Progenitor cell of endocrine pancreas (in vitro differentiated cells): ENCODE data around the gene ZNF697. TPM values are rescaled to one million over a fixed set of nuclear protein-coding genes. Genes with fewer than 3 reads are reported as not detected.

Experiments
- DNase-seq: peaks from one replicate; pipeline ENCODE4 v3.0.0; 2021; ENCODE audit warnings: low spot score; ENCODE audit not compliant: unreplicated experiment
- H3K27ac Mint-ChIP-seq: 2 replicates; pipeline ENCODE4 v1.8.0; 2021; ENCODE audit warnings: mild to moderate bottlenecking, moderate library complexity, mixed read lengths
- H3K27me3 Mint-ChIP-seq: 2 replicates; pipeline ENCODE4 v1.8.0; 2021; ENCODE audit warnings: mixed read lengths
- H3K36me3 Mint-ChIP-seq: 2 replicates; pipeline ENCODE4 v1.8.0; 2022; ENCODE audit warnings: mixed read lengths; ENCODE audit not compliant: insufficient read depth
- H3K4me1 Mint-ChIP-seq: 2 replicates; pipeline ENCODE4 v1.8.0; 2021; ENCODE audit warnings: low read depth, mixed read lengths
- H3K4me3 Mint-ChIP-seq: 2 replicates; pipeline ENCODE4 v1.8.0; 2021; ENCODE audit warnings: low read depth, mild to moderate bottlenecking, moderate library complexity, mixed read lengths
- H3K9me3 Mint-ChIP-seq: 2 replicates; pipeline ENCODE4 v1.8.0; 2021; ENCODE audit warnings: low read depth, mixed read lengths
- total RNA-seq: library from RNA; stranded (reverse); gene quantifications from 2 replicates; pipeline ENCODE4 v1.2.1, GENCODE V29; 2021
- TF ChIP-seq, protein P1 (sequence below): fragments of 200-600 bp; sonication (generic); IDR thresholded peaks from one replicate; pipeline ENCODE4 v1.5.0; 2021; ENCODE audit warnings: antibody characterized with exemption, mild to moderate bottlenecking; ENCODE audit not compliant: unreplicated experiment

The ZNF697 gene
- total RNA-seq, 1 donor from 2014 or later = 22.3 TPM

DNA sequence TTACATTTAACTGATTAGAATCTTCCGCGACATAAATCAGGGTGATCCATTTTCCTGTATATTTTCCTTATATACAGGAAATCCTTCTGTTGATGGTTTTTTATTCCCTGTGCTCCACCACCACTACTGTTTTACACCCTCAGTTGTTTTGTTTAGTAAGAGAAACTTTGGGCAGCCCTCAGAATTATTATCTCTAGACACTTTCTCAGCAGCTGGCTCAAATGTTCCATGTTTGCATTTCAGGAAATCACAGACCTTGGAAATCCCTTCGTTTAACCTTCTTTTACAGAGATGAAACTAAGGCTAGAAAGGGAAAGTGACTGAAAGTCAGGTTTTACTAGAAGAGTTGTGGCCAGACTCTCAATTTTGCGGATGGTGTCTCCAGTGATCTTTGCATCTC, 15.2 kb downstream of the ZNF697 start:
- Mint-ChIP-seq H3K36me3 (peaks cover 4% of the 10 kb centered on the region), H3K4me1 (peaks cover 40% of the 10 kb centered on the region), H3K4me3 (no peak overlapping the region), H3K27ac (no peak overlapping the region), H3K9me3 (no peaks in the 10 kb centered on the region), H3K27me3 (no peaks in the 10 kb centered on the region)
- no peak for DNase-seq
- TF ChIP-seq, protein P1, sequence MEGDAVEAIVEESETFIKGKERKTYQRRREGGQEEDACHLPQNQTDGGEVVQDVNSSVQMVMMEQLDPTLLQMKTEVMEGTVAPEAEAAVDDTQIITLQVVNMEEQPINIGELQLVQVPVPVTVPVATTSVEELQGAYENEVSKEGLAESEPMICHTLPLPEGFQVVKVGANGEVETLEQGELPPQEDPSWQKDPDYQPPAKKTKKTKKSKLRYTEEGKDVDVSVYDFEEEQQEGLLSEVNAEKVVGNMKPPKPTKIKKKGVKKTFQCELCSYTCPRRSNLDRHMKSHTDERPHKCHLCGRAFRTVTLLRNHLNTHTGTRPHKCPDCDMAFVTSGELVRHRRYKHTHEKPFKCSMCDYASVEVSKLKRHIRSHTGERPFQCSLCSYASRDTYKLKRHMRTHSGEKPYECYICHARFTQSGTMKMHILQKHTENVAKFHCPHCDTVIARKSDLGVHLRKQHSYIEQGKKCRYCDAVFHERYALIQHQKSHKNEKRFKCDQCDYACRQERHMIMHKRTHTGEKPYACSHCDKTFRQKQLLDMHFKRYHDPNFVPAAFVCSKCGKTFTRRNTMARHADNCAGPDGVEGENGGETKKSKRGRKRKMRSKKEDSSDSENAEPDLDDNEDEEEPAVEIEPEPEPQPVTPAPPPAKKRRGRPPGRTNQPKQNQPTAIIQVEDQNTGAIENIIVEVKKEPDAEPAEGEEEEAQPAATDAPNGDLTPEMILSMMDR = no peak

DNA sequence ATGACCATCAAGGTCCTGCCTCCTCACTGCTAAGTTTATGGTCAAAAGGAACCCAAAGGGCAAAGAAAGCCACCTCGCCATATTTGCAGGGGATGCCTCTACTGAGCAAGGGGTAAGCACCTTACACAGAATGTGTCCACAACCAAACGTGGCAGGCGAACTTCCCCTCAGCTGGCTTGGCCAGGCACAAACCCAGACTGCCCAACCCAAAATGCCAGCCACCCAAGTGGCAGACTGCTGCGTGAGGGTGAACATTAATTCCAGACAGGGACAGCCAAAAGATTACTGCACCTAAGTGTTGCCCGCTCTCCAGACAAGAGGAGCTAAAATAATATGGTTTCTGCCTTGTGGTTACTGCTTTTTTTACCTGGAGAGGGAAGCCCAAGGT, 16.0 kb downstream of the ZNF697 start:
- no peak overlapping the region for H3K4me3 Mint-ChIP-seq
- no peaks in the 10 kb centered on the region for H3K27me3 Mint-ChIP-seq
- TF ChIP-seq, protein P1 = no peak
- no peak overlapping the region for H3K27ac Mint-ChIP-seq
- no peak for DNase-seq
- no peaks in the 10 kb centered on the region for H3K9me3 Mint-ChIP-seq
- peaks cover 48% of the 10 kb centered on the region for H3K4me1 Mint-ChIP-seq
- H3K36me3 Mint-ChIP-seq = peaks cover 4% of the 10 kb centered on the region

DNA sequence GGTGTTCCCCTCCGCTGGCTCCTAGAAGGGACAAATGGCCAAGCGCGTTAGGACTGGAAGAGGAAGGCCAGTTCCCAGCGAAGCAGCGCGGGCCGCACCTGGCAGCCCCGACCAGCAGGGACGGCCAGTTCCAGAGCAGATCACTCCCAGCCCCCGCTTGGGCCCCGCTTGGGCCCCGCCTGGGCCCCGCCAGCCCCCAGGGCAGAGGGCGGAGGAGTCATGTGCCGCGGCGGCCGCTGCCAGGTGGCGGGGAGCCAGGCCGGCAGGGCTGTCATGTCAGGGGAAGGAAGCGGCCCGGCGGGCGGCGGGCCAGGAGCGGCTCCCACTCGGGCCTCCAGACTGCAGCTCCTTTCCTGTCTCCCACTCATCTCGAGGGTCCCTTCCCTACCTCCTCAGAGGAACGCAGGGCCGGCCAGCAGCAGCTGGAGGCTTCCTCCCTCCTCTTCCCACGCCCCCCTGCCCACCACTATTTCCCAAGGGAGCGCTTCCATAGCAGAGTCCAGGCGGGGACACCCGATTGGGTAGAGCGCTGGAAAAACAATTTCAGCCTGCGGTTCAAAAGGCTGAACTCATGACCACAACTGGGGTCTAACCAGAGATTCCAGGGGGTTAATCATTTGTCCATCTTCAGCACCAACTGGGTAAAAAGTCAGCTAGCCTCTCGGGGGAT, 16.5 kb downstream of the ZNF697 start:
- peaks cover 4% of the 10 kb centered on the region for H3K36me3 Mint-ChIP-seq
- H3K9me3 Mint-ChIP-seq = no peaks in the 10 kb centered on the region
- DNase-seq = no peak
- no peaks in the 10 kb centered on the region for H3K27me3 Mint-ChIP-seq
- H3K27ac Mint-ChIP-seq = no peak overlapping the region
- H3K4me1 Mint-ChIP-seq = peaks cover 49% of the 10 kb centered on the region
- no peak overlapping the region for H3K4me3 Mint-ChIP-seq
- TF ChIP-seq, protein P1 = no peak

DNA sequence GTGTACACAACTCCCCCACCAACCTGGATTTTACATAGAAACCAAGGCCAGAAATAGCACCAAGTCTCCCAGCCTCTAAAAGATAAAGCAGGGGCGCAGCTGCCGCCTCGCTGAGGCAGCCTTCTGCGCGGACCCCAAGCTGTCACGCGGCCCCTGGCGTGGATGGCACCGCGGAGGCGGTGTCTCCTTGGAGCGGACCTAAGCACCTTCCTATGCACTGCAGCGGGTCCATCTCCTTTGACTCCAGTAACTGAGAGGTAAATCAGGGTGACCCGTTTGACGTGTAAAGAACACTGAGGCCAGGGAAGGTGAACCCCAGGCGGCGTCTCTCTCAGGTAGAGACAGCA, 17.0 kb downstream of the ZNF697 start:
- H3K4me1 Mint-ChIP-seq = peaks cover 49% of the 10 kb centered on the region
- no peak for DNase-seq
- TF ChIP-seq, protein P1 = no peak
- H3K9me3 Mint-ChIP-seq = no peaks in the 10 kb centered on the region
- no peaks in the 10 kb centered on the region for H3K27me3 Mint-ChIP-seq
- H3K4me3 Mint-ChIP-seq = no peak overlapping the region
- H3K36me3 Mint-ChIP-seq = peaks cover 7% of the 10 kb centered on the region
- no peak overlapping the region for H3K27ac Mint-ChIP-seq

DNA sequence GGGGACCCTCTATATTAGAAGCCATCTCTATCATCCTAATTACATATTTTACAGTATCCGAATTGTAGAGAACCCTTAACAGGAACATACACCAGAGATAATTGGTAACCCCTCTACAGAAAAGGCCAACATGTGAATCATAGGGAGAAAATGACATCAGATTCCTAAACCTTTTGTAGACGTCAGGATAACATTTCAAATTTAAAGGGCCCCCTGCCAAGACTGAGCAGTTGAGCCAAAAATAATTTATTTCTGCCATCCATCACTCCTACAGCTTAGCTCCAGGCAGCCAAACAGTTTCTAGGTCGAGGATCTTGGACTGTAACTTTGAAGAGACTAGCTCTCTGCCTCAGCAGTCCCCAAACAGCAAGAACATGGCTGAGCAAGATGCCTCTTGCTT, 21.2 kb downstream of the ZNF697 start:
- no peak overlapping the region for H3K27ac Mint-ChIP-seq
- DNase-seq = no peak
- no peaks in the 10 kb centered on the region for H3K9me3 Mint-ChIP-seq
- H3K27me3 Mint-ChIP-seq = no peaks in the 10 kb centered on the region
- H3K4me1 Mint-ChIP-seq = peaks cover 31% of the 10 kb centered on the region
- H3K4me3 Mint-ChIP-seq = no peak overlapping the region
- peaks cover 24% of the 10 kb centered on the region for H3K36me3 Mint-ChIP-seq
- TF ChIP-seq, protein P1 = no peak
